B cell (primary cell): Measurements from ENCODE around the gene HPX. TPM values are rescaled to one million over a fixed set of nuclear protein-coding genes. Genes with fewer than 3 reads are reported as not detected.
A peak's percentile ranks its signal among the peaks of the same experiment; 100 is the strongest.

Experiments used
- ATAC-seq: fragments of 200-7000 bp; cut with Tn5 transposase; one replicate; pipeline ENCODE4 v1.10.0; 2021; ENCODE audit warnings: low read depth, mild to moderate bottlenecking, moderate number of reproducible peaks, moderate library complexity
- CTCF ChIA-PET: fragments of 350-600 bp; sonication (Branson Sonifier 250); formaldehyde crosslinking; loops from one replicate; lab custom pipeline; 2021; ENCODE audit warnings: antibody characterized with exemption, inconsistent platforms; lab: Charles Lee
- POLR2A ChIA-PET: fragments of 350-600 bp; sonication (Branson Sonifier 250); formaldehyde crosslinking; loops from one replicate; lab custom pipeline; 2021; ENCODE audit warnings: antibody characterized with exemption; lab: Charles Lee
- DNase-seq: peaks from one replicate; pipeline ENCODE4 v3.0.0; 2013
- H2AFZ ChIP-seq: 2 replicates; pipeline ENCODE4 v1.6.1; 2012; ENCODE audit warnings: mild to moderate bottlenecking, low read depth, low read length; ENCODE audit not compliant: insufficient read depth, poor library complexity, severe bottlenecking
- H3K27ac ChIP-seq, 2 donors: 1 replicate in 1 of 2; 2 replicates in 1 of 2; pipeline ENCODE4 v1.5.1; 2012 to 2013; ENCODE audit warnings: low read length in 2 of 2, mild to moderate bottlenecking in 2 of 2, moderate library complexity in 1 of 2
- H3K27me3 ChIP-seq, 4 experiments: fragments of 200-600 bp in 1 of 4; sonication (generic) in 1 of 4; replicated peaks in 1 of 4; 1 replicate in 2 of 4; 2 replicates in 2 of 4; pipeline versions ENCODE4 v1.6.1 to v1.7.0; 2013 to 2016; ENCODE audit warnings: low read length in 3 of 4, mild to moderate bottlenecking in 2 of 4, mixed read lengths in 1 of 4, moderate library complexity in 1 of 4; ENCODE audit not compliant: insufficient read depth in 4 of 4, control insufficient read depth in 3 of 4; ENCODE audit errors: control extremely low read depth in 1 of 4
- H3K36me3 ChIP-seq, 2 experiments: replicated peaks in 1 of 2; 1 replicate in 1 of 2; 2 replicates in 1 of 2; pipeline versions ENCODE4 v1.6.1 to v1.7.1; 2013; ENCODE audit warnings: low read length in 1 of 2; ENCODE audit not compliant: insufficient read depth in 2 of 2, control insufficient read depth in 1 of 2; ENCODE audit errors: control extremely low read depth in 1 of 2, extremely low read depth in 1 of 2
- H3K4me1 ChIP-seq, 2 donors: fragments of 200-600 bp in 1 of 2; sonication (generic) in 1 of 2; 1 replicate in 1 of 2; 2 replicates in 1 of 2; pipeline versions ENCODE4 v1.5.1 to v1.6.1; 2013 to 2017; ENCODE audit warnings: low read length in 2 of 2; ENCODE audit not compliant: control insufficient read depth in 2 of 2, insufficient read depth in 2 of 2
- H3K4me2 ChIP-seq: replicated peaks from 2 replicates; pipeline ENCODE3; 2012; ENCODE audit warnings: mild to moderate bottlenecking, low read depth, low read length; ENCODE audit not compliant: poor library complexity, severe bottlenecking
- H3K4me3 ChIP-seq, 5 experiments: fragments of 200-600 bp in 1 of 5; sonication (generic) in 1 of 5; 1 replicate in 3 of 5; 2 replicates in 2 of 5; pipeline versions ENCODE4 v1.5.1 to v1.7.0; 2011 to 2016; ENCODE audit warnings: low read length in 4 of 5, mild to moderate bottlenecking in 4 of 5, low read depth in 2 of 5, control low read depth in 1 of 5, moderate library complexity in 1 of 5; ENCODE audit not compliant: insufficient read depth in 1 of 5; ENCODE audit errors: control extremely low read depth in 1 of 5, extremely low read depth in 1 of 5
- H3K79me2 ChIP-seq: fragments of 200-600 bp; sonication (generic); one replicate; pipeline ENCODE4 v1.6.0; 2016; ENCODE audit warnings: low read length; ENCODE audit not compliant: control insufficient read depth, insufficient read depth
- H3K9ac ChIP-seq: fragments of 200-600 bp; sonication (generic); 2 replicates; pipeline ENCODE4 v1.6.1; 2017; ENCODE audit warnings: mild to moderate bottlenecking, low read length, moderate library complexity
- H3K9me3 ChIP-seq, 3 donors: one replicate each; pipeline versions ENCODE4 v1.6.1 to v1.7.1; 2013; ENCODE audit warnings: low read length in 2 of 3; ENCODE audit not compliant: control insufficient read depth in 2 of 3, insufficient read depth in 1 of 3; ENCODE audit errors: control extremely low read depth in 1 of 3
- H4K20me1 ChIP-seq: 2 replicates; pipeline ENCODE4 v1.6.0; 2012; ENCODE audit warnings: mild to moderate bottlenecking, low read length; ENCODE audit not compliant: insufficient read depth, control insufficient read depth, poor library complexity, severe bottlenecking
- H3K27ac Mint-ChIP-seq: one replicate; pipeline ENCODE4 v1.8.0; 2021; ENCODE audit warnings: mixed read lengths
- H3K27me3 Mint-ChIP-seq: one replicate; pipeline ENCODE4 v1.8.0; 2021; ENCODE audit warnings: mixed read lengths
- H3K4me1 Mint-ChIP-seq: one replicate; pipeline ENCODE4 v1.8.0; 2021; ENCODE audit warnings: mixed read lengths
- H3K4me3 Mint-ChIP-seq: one replicate; pipeline ENCODE4 v1.8.0; 2021; ENCODE audit warnings: mixed read lengths
- H3K9me3 Mint-ChIP-seq: one replicate; pipeline ENCODE4 v1.8.0; 2022; ENCODE audit warnings: mixed read lengths; ENCODE audit not compliant: insufficient read depth
- CTCF ChIP-seq: fragments of 200-600 bp; IDR thresholded peaks from one replicate; pipeline ENCODE4 v1.8.0; 2022; ENCODE audit warnings: antibody characterized with exemption, mild to moderate bottlenecking
- EZH2 ChIP-seq: IDR thresholded peaks from 2 replicates; pipeline ENCODE4 v1.6.1; 2012; ENCODE audit warnings: borderline replicate concordance, low read depth, mild to moderate bottlenecking, moderate library complexity, low read length; ENCODE audit not compliant: insufficient read depth, poor library complexity, severe bottlenecking
- WGBS: methylation state at CpG from one replicate; pipeline ENCODE4 v1.1.5; 2013; ENCODE audit warnings: missing lambda C conversion rate; ENCODE audit not compliant: insufficient coverage; 5-methylcytosine and 5-hydroxymethylcytosine counted together
- intact Hi-C: fragments of 100-400 bp; cut with micrococcal nuclease; formaldehyde crosslinking; loops from one replicate; pipeline ENCODE4 v1.10.0; 2022
- polyA plus RNA-seq: library from polyadenylated mRNA; depleted of rRNA; stranded (reverse); fragments of >200 nt; gene quantifications from 2 replicates; pipeline ENCODE4 v1.2.3, GENCODE V29; 2012
- total RNA-seq, 2 donors: library from RNA; stranded (reverse); fragments of 120-200 nt in 1 of 2; gene quantifications; 1 replicate in 1 of 2; 2 replicates in 1 of 2; pipeline versions ENCODE4 v1.2.3 to v1.2.4, GENCODE V29; 2013 to 2022

The HPX gene
- total and polyA plus RNA-seq, 2 donors (not counting 1 experiment from before 2014, with no cell fraction given), result 0.64 to 1.1 TPM

- no peaks in the 10 kb centered on the region for H4K20me1 ChIP-seq
- DNase-seq (no peak), ATAC-seq (no peak)
- no peak overlapping the region for H3K4me3 Mint-ChIP-seq
- no peaks in the 10 kb centered on the region for H3K27me3 Mint-ChIP-seq
- CTCF ChIA-PET, result interaction anchor here (0.8 to 6.6 kb wide), 2 partner anchors 110 to 250 kb away, joined by 3 to 27 read pairs; no protein-coding TSS in a partner anchor
- H3K27ac Mint-ChIP-seq, result no peak overlapping the region
- H3K9me3 Mint-ChIP-seq, result no peaks in the 10 kb centered on the region
- H3K27ac ChIP-seq, result peak overlapping the region in 1 of 2 donors; percentile 18
- peaks cover under 1 to 46% of the 10 kb centered on the region in 2 experiments for H3K36me3 ChIP-seq
- peaks cover 4% of the 10 kb centered on the region for H3K4me1 Mint-ChIP-seq
- no peaks in the 10 kb centered on the region for H3K4me1 ChIP-seq
- no peak overlapping the region for H3K4me2 ChIP-seq
- WGBS, result no CpG with 5 or more reads among the region's 6 CpGs
- H3K9me3 ChIP-seq, result no peaks in the 10 kb centered on the region
- no peak overlapping the region for H3K9ac ChIP-seq
- H3K79me2 ChIP-seq, result peaks cover 38% of the 10 kb centered on the region
- POLR2A ChIA-PET, result no interaction called here
- intact Hi-C loops, result loop anchor here (10.0 kb wide), 1 partner anchor 804 kb away; the partner anchor contains the start of genes TRIM22 and TRIM5
- no peak overlapping the region for H3K4me3 ChIP-seq
- H3K27me3 ChIP-seq, result no peaks in the 10 kb centered on the region
- no peak for TF ChIP-seq CTCF
- TF ChIP-seq EZH2, result no peak
- no peak overlapping the region for H2AFZ ChIP-seq
Observed at GRCh38 chr11:6488342-6488741, 47.6 kb upstream of the HPX start.

GRCh38 chr11:6486938-6487337 is 46.2 kb upstream of the HPX start:
- intact Hi-C loops, result loop anchor here (10.0 kb wide), 1 partner anchor 802 kb away; the partner anchor contains the start of genes TRIM22 and TRIM5
- POLR2A ChIA-PET, result no interaction called here
- CTCF ChIA-PET, result interaction anchor here (0.8 to 6.6 kb wide), 4 partner anchors 21 to 219 kb away, joined by 3 to 27 read pairs (median 4); partner anchors contain the start of gene SMPD1

More at GRCh38 chr11:6486938-6487337, 46.2 kb upstream of the HPX start:
- no peak overlapping the region for H3K4me3 Mint-ChIP-seq
- no peaks in the 10 kb centered on the region for H3K9me3 Mint-ChIP-seq
- no peaks in the 10 kb centered on the region for H3K9me3 ChIP-seq
- no peak for TF ChIP-seq EZH2
- no peak for TF ChIP-seq CTCF
- peaks cover 0 to 58% of the 10 kb centered on the region in 2 experiments for H3K36me3 ChIP-seq
- no peaks in the 10 kb centered on the region for H3K27me3 Mint-ChIP-seq
- peaks cover 43% of the 10 kb centered on the region for H3K79me2 ChIP-seq
- no peak overlapping the region for H2AFZ ChIP-seq
- H3K4me3 ChIP-seq, result no peak overlapping the region
- H3K27ac ChIP-seq, result no peak overlapping the region
- no peak overlapping the region for H3K27ac Mint-ChIP-seq
- WGBS, result no CpG with 5 or more reads among the region's 1 CpG
- H3K4me1 ChIP-seq, result peaks cover 11 to 13% of the 10 kb centered on the region in 2 donors
- no peak overlapping the region for H3K9ac ChIP-seq
- H3K4me1 Mint-ChIP-seq, result peaks cover 17% of the 10 kb centered on the region
- DNase-seq, result no peak
- no peaks in the 10 kb centered on the region for H3K27me3 ChIP-seq
- no peak for ATAC-seq
- H4K20me1 ChIP-seq, result no peaks in the 10 kb centered on the region
- no peak overlapping the region for H3K4me2 ChIP-seq
